Lower lobe of right lung (tissue), 1 donor: ENCODE data around the gene KRTAP5-10. TPM values are rescaled to one million over a fixed set of nuclear protein-coding genes. Genes with fewer than 3 reads are reported as not detected.

Experiments used
- total RNA-seq: library from RNA; stranded (reverse); fragmentation: NEBNext Ultra II Directional; extraction: Animal tissue kit (Norgen Biotek cat#: 25700); gene quantifications from one replicate; pipeline ENCODE4 v1.2.1, GENCODE V29; 2021
- donor health status: DM: no; HTN: yes; CAD: no; lungs with severe emphysema.

The KRTAP5-10 gene
- total RNA-seq, 1 donor from 2014 or later: not detected

Other genes starting within 250 kb of the KRTAP5-10 start
- 64.2 TPM for gene DHCR7, start 117.2 kb upstream of the KRTAP5-10 start, total RNA-seq
- gene NADSYN1, start 112.4 kb upstream of the KRTAP5-10 start, total RNA-seq: 95.0 TPM
- not detected for gene KRTAP5-7, start 38.3 kb upstream of the KRTAP5-10 start, total RNA-seq
- not detected for gene KRTAP5-8, start 27.5 kb upstream of the KRTAP5-10 start, total RNA-seq
- not detected for gene KRTAP5-9, start 17.1 kb upstream of the KRTAP5-10 start, total RNA-seq
- gene KRTAP5-11, start 17.3 kb downstream of the KRTAP5-10 start, total RNA-seq: not detected